OCI-LY7 (cell line): ENCODE results near the gene CFAP99. TPM values are rescaled to one million over a fixed set of nuclear protein-coding genes. Genes with fewer than 3 reads are reported as not detected.

Source experiments
- BruUV-seq: library from RNA; stranded (reverse); fragments of 400-500 nt; replicated peaks from 2 replicates; lab custom pipeline; 2021; lab: Mats Ljungman, UMichigan
- CTCF ChIA-PET: fragments of 300-600 bp; sonication (Branson Sonifier 250); formaldehyde crosslinking; loops from one replicate; lab custom pipeline; 2022; ENCODE audit warnings: antibody characterized with exemption; ENCODE audit not compliant: unreplicated experiment; lab: Charles Lee
- POLR2A ChIA-PET: fragments of 300-600 bp; sonication (Branson Sonifier 250); formaldehyde crosslinking; loops from one replicate; lab custom pipeline; 2022; ENCODE audit warnings: antibody characterized with exemption; lab: Charles Lee
- DNase-seq: peaks from one replicate; pipeline ENCODE4 v3.0.0-alpha.2; 2015; ENCODE audit warnings: low spot score
- H2AFZ ChIP-seq: fragments of 200-600 bp; sonication (generic), shearing (Covaris generic); 2 replicates; pipeline ENCODE4 v1.6.1; 2014; ENCODE audit warnings: mild to moderate bottlenecking, antibody characterized with exemption, low read length, moderate library complexity
- H3K27ac ChIP-seq: fragments of 200-600 bp; sonication (generic); 2 replicates; pipeline ENCODE4 v1.5.1; 2014; ENCODE audit warnings: mixed run types, low read depth, mild to moderate bottlenecking, moderate library complexity, low read length, inconsistent platforms; ENCODE audit not compliant: poor library complexity, severe bottlenecking
- H3K36me3 ChIP-seq: fragments of 200-600 bp; sonication (generic); 2 replicates; pipeline ENCODE4 v1.6.1; 2014; ENCODE audit warnings: mild to moderate bottlenecking, antibody characterized with exemption, low read length, moderate library complexity, mixed read lengths; ENCODE audit not compliant: insufficient read depth
- H3K4me1 ChIP-seq: fragments of 200-600 bp; sonication (generic); 2 replicates; pipeline ENCODE4 v1.5.1; 2014; ENCODE audit warnings: mild to moderate bottlenecking, low read length; ENCODE audit not compliant: insufficient read depth, poor library complexity, severe bottlenecking
- H3K4me2 ChIP-seq: fragments of 200-600 bp; sonication (generic); 2 replicates; pipeline ENCODE4 v1.6.1; 2014; ENCODE audit warnings: mild to moderate bottlenecking, low read length
- H3K4me3 ChIP-seq: fragments of 200-600 bp; sonication (generic); 2 replicates; pipeline ENCODE4 v1.5.1; 2014; ENCODE audit warnings: mild to moderate bottlenecking, low read depth, low read length; ENCODE audit not compliant: poor library complexity, severe bottlenecking
- H3K79me2 ChIP-seq: fragments of 200-600 bp; sonication (generic); 2 replicates; pipeline ENCODE4 v1.6.1; 2016; ENCODE audit warnings: low read depth, mild to moderate bottlenecking, low read length, moderate library complexity, mixed read lengths; ENCODE audit not compliant: insufficient read depth
- H3K9me2 ChIP-seq: fragments of 200-600 bp; sonication (generic); 2 replicates; pipeline ENCODE4 v1.6.1; 2016; ENCODE audit warnings: mild to moderate bottlenecking, low read length, mixed read lengths; ENCODE audit not compliant: insufficient read depth
- H3K9me3 ChIP-seq: fragments of 200-600 bp; sonication (generic); 2 replicates; pipeline ENCODE4 v1.6.1; 2014; ENCODE audit warnings: mild to moderate bottlenecking, mixed run types, low read length, mixed read lengths
- H4K20me1 ChIP-seq: fragments of 200-600 bp; sonication (generic); 2 replicates; pipeline ENCODE4 v1.6.1; 2014; ENCODE audit warnings: mild to moderate bottlenecking, antibody characterized with exemption, low read length, moderate library complexity, mixed read lengths; ENCODE audit not compliant: insufficient read depth
- EZH2phosphoT487 ChIP-seq: fragments of 200-600 bp; sonication (generic); IDR thresholded peaks from 2 replicates; pipeline ENCODE4 v1.6.1; 2018; ENCODE audit warnings: low read depth, borderline replicate concordance, mild to moderate bottlenecking, mixed run types, antibody characterized with exemption, low read length, moderate library complexity, mixed read lengths
- intact Hi-C: fragments of 100-400 bp; cut with micrococcal nuclease; formaldehyde crosslinking; loops from one replicate; pipeline ENCODE4 v1.10.0; 2022; ENCODE audit not compliant: unreplicated experiment
- total RNA-seq, 2 experiments: library from RNA; depleted of rRNA in 1 of 2; stranded (reverse); fragments of >200 nt in 1 of 2; shearing (Covaris generic) in 1 of 2; gene quantifications; 2 replicates each; pipeline ENCODE4 v1.2.3, GENCODE V29; 2014 to 2022
- TF ChIP-seq, protein P1 (sequence below): fragments of 200-600 bp; sonication (generic); conservative IDR thresholded peaks from 2 replicates; pipeline ENCODE4 v1.5.1; 2014; ENCODE audit warnings: mild to moderate bottlenecking, antibody characterized with exemption, low read length, moderate library complexity, mixed read lengths

Gene CFAP99
- total RNA-seq, 2 experiments from 2014 or later = not detected

DNA sequence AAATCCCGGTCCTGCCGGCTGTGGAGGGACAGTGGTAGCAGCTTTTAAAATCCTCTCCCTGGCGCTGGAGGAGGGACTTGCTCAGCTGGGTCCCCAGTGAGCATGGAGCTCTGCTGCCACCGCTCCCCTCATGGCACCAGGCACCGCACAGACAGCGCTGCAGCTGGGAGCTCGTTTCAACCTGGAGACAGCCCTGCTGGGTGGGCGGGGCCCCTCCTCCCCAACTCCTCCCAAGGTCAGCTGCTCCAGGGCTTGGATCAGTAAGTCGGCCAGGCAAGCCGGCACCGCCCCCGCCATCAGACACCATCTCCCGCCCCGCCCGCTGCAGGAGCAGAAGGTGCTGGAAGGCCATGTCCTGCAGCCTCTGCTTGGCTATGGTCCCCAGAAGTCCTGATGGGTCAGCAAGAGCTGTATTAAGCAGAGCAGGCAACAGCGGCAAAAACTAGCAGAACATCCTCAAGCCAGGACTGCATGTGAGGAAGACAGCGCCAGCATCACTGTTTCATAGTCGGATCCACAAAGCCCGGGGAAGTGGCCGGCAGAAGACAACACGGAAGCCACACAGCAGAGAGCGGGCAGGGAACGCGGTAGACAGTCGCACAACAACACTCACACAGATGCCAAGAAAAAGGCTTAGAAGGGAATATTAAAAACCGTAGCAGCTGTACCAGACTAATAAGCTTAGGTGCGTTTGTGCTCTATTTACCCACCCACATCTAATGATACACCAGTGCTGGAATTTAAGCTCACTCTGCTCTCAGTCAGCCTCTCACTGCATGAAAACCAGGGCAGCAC is 16.5 kb upstream of the CFAP99 start:
- CTCF ChIA-PET = no interaction called here
- POLR2A ChIA-PET = interaction anchor here (0.9 kb wide), 1 partner anchor 14 kb away, joined by 3 read pairs; no protein-coding TSS in a partner anchor
- H3K4me2 ChIP-seq = no peak overlapping the region
- H3K4me1 ChIP-seq = no peaks in the 10 kb centered on the region
- intact Hi-C loops = no loop called here
- H3K9me2 ChIP-seq = no peaks in the 10 kb centered on the region
- H2AFZ ChIP-seq = no peak overlapping the region
- no peaks in the 10 kb centered on the region for H3K36me3 ChIP-seq
- H3K9me3 ChIP-seq = no peaks in the 10 kb centered on the region
- no peaks in the 10 kb centered on the region for H3K79me2 ChIP-seq
- H3K27ac ChIP-seq = no peak overlapping the region
- H3K4me3 ChIP-seq = no peak overlapping the region
- DNase-seq = no peak
- TF ChIP-seq, protein P1, sequence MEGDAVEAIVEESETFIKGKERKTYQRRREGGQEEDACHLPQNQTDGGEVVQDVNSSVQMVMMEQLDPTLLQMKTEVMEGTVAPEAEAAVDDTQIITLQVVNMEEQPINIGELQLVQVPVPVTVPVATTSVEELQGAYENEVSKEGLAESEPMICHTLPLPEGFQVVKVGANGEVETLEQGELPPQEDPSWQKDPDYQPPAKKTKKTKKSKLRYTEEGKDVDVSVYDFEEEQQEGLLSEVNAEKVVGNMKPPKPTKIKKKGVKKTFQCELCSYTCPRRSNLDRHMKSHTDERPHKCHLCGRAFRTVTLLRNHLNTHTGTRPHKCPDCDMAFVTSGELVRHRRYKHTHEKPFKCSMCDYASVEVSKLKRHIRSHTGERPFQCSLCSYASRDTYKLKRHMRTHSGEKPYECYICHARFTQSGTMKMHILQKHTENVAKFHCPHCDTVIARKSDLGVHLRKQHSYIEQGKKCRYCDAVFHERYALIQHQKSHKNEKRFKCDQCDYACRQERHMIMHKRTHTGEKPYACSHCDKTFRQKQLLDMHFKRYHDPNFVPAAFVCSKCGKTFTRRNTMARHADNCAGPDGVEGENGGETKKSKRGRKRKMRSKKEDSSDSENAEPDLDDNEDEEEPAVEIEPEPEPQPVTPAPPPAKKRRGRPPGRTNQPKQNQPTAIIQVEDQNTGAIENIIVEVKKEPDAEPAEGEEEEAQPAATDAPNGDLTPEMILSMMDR = no peak
- no peak for TF ChIP-seq EZH2phosphoT487
- H4K20me1 ChIP-seq = no peaks in the 10 kb centered on the region
- no TSS peak for BruUV-seq

DNA sequence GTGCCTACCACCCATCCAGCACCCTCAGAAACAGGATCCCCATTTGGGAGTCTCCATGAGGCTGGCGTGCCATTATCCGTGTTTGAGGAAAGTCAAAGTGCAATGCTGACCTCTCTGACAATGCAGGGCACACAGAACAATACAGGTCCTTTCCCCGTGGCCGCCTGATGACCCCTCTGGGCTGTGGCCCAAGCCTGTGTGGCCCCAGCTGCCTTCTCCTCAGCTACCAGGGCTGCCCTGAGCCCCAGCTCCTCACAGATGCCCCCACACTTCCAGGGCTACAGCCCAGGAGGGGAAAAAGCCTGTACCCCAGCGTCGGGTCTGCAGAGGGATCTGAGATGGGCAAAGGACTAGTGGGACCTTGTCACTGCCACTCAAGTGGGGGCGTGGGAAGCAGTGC is 15.8 kb upstream of the CFAP99 start:
- H3K27ac ChIP-seq = no peak overlapping the region
- H3K4me3 ChIP-seq = no peak overlapping the region
- CTCF ChIA-PET = no interaction called here
- no peaks in the 10 kb centered on the region for H3K36me3 ChIP-seq
- POLR2A ChIA-PET = interaction anchor here (0.9 kb wide), 1 partner anchor 15 kb away, joined by 3 read pairs; no protein-coding TSS in a partner anchor
- H4K20me1 ChIP-seq = no peaks in the 10 kb centered on the region
- no peaks in the 10 kb centered on the region for H3K79me2 ChIP-seq
- no peaks in the 10 kb centered on the region for H3K9me2 ChIP-seq
- no TSS peak for BruUV-seq
- TF ChIP-seq, protein P1 = no peak
- TF ChIP-seq EZH2phosphoT487 = no peak
- no peak overlapping the region for H2AFZ ChIP-seq
- no peak for DNase-seq
- no peak overlapping the region for H3K4me2 ChIP-seq
- no peaks in the 10 kb centered on the region for H3K4me1 ChIP-seq
- H3K9me3 ChIP-seq = no peaks in the 10 kb centered on the region
- intact Hi-C loops = no loop called here

DNA sequence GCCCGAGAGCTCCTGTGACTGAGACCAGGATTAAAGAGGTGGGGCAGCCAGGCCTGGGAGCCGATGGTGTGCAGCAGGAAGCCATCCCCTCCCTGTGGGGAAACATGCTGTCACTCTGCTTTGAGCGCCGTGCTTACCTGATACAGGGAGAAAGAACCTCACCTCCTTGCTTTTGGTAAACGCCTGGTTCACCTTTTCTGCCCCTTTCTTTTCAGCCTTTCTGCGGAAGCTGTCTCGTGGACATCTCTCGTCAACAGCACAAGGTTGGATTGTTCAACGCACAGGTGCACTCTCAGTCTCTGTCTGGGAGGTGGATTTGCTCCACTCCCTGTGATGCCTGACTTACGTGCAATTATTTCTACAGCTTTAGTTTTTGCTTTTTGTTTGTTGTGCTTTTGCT is 12.3 kb upstream of the CFAP99 start:
- BruUV-seq = no TSS peak
- CTCF ChIA-PET = no interaction called here
- intact Hi-C loops = no loop called here
- Histone ChIP-seq H3K27ac (no peak overlapping the region), H2AFZ (no peak overlapping the region), H3K79me2 (no peaks in the 10 kb centered on the region), H3K4me1 (no peaks in the 10 kb centered on the region), H3K9me2 (no peaks in the 10 kb centered on the region), H4K20me1 (no peaks in the 10 kb centered on the region), H3K36me3 (no peaks in the 10 kb centered on the region), H3K4me2 (no peak overlapping the region), H3K4me3 (no peak overlapping the region), H3K9me3 (no peaks in the 10 kb centered on the region)
- TF ChIP-seq, protein P1 = no peak
- no peak for TF ChIP-seq EZH2phosphoT487
- POLR2A ChIA-PET = interaction anchor here (0.7 kb wide), 2 partner anchors 356 to 398 kb away, joined by 4 to 5 read pairs; partner anchors contain the start of gene NELFA
- DNase-seq = no peak
